GM23338 (cell line): ENCODE results near the gene DFFB.
"Not testable (repeated sequence)": the region's sequence is repeated elsewhere in the genome, so short reads cannot be mapped to it uniquely, and the experiment has no call there.

Source experiments
- CTCF ChIP-seq, 2 experiments: fragments of 200-600 bp in 1 of 2; sonication (generic) in 1 of 2; conservative IDR thresholded peaks; 2 replicates each; pipeline versions ENCODE4 v1.5.1 to v1.6.1; 2016 to 2017; ENCODE audit warnings: antibody characterized with exemption in 2 of 2, low read depth in 2 of 2, mild to moderate bottlenecking in 2 of 2, moderate library complexity in 1 of 2
- EZH2 ChIP-seq: fragments of 200-600 bp; sonication (generic); IDR thresholded peaks from one replicate; pipeline ENCODE4 v1.8.0; 2017; ENCODE audit warnings: antibody characterized with exemption, mild to moderate bottlenecking, low read depth; ENCODE audit not compliant: unreplicated experiment
- POLR2AphosphoS5 ChIP-seq: IDR thresholded peaks from 2 replicates; pipeline ENCODE4 v1.6.1; 2016; ENCODE audit warnings: antibody characterized with exemption, low read depth
- REST ChIP-seq: IDR thresholded peaks from one replicate; pipeline ENCODE4 v1.6.1; 2018; ENCODE audit warnings: antibody characterized with exemption; ENCODE audit not compliant: unreplicated experiment

- not testable (repeated sequence) for TF ChIP-seq CTCF (conservative IDR thresholded peaks at IDR 0.05; ENCODE audit: low read depth in 2 of 2); EZH2; POLR2AphosphoS5; REST
These were observed 61.1 kb downstream of the DFFB start for GRCh38 chr1:3918359-3918758.
